Glomerular visceral epithelial cell (primary cell): ENCODE results near the gene CYP26A1.

ENCODE experiments used
- DNase-seq: peaks from one replicate; pipeline ENCODE4 v3.0.0-alpha.2; 2016; ENCODE audit errors: extremely low spot score

Gene CYP26A1

DNA sequence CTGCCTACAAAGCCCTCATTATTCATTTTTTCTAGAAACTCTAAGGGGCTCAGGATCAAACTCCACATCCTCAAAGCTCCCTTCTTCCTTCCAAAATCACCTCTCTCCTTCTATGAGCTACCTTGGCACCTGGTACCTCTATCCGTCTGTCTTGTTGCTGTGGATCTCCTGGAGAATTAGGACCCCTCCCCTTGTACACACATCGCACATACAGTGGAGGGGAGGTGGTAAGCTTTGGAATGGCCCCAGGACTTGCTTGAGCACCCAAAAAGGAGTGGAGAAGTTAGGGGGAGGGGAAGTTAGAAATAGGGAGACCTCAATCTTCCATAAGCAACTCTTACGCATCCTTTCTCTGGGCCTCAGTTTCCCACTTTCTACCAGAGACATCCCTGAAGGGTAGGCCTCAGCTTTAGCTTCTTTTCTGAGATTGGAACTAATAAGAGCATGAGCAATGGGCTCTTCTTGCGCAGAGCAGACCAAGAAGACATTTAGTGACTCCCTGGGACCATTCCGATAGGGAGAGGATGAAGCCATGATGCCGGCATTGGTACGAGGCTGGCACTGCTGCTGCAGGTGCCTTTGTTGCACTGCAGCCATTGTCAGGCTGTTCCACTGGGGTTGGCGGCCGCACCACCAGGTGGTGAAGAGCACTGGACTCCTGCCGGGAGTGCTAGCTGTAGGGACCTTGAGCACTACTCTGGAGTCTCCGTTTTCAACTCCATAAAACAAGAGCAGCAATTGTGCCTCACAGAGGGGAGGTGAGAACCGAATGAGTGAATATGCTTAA, 8.6 kb upstream of the CYP26A1 start:
- DNase-seq, result no peak

DNA sequence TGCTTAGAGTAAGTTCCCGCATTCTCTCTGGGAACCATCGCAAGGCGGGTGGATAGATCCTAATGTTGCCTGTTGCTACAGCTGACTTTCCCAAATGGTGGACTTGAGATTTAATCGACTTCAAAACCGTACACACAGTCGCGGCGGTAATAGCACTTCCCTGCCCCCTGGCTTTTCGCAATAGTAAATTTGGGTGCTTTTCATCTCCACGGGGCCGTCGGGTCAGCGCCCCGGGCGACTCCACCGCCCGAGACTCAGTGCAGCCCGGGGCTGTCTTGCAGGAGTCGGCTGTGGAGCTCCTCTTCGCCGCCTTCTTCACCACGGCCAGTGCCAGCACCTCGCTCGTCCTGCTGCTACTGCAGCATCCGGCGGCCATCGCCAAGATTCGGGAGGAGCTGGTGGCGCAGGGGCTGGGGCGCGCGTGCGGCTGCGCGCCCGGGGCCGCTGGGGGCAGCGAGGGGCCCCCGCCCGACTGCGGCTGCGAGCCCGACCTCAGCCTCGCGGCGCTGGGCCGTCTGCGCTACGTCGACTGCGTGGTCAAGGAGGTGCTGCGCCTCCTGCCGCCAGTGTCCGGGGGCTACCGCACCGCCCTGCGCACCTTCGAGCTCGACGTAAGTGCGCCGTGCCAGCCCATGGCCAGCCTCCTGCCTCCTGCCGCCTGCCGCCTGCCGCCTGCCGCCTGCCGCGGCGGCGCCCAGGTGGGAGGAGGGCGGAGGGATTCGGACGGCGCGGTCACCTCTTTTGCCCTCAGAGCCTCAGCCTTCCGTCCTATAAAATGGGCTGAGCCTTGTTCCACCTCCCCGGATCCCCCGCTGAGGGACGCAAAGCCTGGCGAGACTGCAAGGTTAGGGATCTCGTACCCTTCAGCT, 7.8 kb upstream of the CYP26A1 start:
- no peak for DNase-seq

DNA sequence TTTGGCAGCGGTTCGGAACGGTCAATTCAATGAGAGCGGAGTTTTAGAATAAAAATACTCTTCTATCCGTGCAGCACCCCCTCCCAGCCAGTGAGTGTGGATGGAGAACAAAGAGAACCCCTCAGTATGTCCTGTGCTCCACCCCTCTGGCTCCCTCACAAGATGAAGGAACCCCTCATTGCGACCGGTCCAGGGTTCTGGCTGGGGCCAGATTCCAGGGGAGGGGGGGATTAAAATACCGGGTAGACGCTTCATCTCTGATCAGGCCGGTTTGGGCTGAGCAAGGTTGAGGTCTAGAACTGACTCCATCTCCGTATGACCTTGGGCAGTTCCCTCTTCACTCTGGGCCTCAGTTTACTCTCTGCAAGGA, 7.2 kb upstream of the CYP26A1 start:
- DNase-seq, result no peak

DNA sequence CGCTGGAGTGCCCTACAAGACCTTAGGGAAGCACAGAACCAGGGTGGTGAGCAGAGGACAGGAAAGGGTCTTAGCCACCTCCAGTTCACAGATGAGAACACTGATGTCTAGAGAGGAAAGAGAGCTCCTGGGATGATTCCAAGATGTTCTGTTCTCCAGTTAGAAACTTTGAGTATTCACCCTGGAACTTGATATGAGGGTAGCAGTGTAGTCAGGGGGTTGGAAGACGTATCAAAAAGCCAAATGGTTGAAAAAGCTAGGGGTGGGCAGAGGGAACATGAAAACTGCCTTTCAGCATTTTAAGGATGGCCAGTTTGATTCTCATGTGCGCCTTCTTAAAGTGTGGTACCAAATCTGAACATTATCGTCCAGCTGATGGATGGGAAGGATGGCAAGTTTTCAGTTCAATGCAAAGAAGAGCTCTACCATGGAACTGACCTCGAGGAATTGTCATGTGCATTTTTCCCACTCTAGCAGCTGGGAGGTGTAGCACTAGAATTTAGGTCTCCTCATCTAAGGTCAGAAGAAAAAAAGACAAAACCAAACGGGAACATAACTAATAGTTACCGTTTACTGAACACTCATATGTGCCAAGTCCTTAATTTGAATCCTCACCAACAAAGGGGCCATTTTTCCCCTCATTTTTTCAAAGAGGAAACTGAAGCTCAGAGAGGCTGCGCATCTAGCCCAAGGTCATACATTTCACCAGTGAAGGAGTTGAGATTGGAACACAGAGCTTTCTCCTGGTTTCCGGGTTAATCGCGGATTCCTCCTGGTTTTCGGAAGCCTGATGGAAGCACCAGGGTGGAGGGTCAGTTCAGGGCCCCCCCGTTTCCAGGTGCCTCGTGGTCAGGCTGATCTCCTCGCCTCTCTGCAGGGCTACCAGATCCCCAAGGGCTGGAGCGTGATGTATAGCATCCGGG, 6.0 kb upstream of the CYP26A1 start:
- no peak for DNase-seq

DNA sequence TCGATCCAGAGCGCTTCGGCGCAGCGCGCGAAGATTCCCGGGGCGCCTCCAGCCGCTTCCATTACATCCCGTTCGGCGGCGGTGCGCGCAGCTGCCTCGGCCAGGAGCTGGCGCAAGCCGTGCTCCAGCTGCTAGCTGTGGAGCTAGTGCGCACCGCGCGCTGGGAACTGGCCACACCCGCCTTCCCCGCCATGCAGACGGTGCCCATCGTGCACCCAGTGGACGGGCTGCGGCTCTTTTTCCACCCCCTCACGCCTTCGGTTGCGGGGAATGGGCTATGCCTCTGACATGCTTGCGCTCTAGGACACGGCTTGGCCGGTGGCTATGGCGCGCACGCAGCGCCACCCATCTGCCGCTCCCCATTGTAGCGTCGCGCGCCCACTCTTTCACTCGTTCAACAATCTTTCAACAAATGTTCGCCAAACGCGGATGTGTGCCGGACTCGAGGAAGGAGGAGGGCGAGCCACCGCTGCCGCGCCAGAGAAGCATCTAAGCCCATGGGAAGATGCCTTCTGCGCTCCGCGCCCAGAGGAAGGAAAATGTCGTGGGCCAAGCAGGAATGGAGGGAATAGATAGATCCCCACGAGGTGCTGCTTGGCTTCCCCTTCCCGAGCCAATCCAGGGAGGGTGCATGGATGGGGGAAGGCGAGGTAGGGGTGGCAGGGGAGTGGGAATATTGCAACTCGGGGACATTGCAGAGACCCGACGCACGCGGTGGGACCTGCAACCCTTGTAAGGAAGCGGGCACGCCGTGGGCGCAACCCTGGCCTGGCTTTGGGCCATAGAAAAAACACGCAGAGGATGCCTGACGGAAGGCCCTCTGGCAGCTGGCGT, 5.1 kb upstream of the CYP26A1 start:
- DNase-seq, result peak; percentile 51

DNA sequence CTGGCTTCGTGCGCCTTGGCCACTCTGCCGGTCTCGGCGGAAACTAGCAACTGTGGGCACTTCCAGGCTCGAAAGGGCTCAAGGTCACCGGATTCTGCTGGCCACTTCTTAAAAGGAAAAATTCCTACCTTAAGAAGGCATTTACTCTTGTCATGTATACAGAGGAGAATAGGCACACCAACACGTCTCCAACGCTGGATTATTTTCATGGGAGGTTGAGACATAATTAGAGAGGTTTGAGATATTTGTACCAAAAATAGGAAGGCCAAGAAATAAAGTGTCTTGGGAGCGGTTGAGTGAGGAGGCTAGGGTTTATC, 4.5 kb upstream of the CYP26A1 start:
- no peak for DNase-seq

DNA sequence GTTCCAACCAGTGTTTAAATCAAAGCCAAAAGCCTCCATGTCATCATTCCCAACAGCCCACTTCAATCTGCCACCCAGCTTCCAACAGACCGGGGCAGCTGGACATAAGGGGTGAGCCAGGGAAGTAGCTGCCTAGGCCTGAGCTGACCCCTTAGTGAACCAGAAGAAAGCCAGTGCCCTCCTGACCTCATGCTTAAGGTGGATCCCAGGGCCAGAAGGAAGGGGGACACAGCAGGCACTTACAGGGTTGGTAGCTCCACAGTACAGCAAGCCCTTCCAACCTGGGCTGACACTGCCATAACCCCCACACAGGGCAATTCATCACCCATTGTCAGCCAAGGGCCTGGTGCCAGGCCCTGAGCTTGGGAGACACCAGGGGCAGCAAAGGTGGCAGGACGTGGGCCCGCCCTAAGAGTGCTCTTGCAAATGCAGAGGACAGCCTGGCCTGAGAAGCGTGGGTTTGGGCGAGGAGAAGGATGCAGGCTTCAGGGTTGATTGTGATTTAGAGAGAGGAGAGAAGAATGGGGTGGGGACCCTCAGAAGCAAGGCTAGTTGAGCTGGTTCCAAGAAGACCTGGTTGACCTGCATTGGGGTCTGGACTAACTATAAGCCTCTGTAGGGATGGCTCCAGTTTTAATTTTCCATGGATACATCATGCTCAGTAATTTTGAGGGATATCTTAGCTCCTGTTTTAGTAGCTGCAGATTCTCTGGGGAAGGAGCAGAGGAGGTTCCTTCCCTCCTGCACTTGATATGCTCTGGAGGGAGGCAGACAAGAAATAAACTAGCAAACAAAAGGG, 3.1 kb upstream of the CYP26A1 start:
- no peak for DNase-seq

DNA sequence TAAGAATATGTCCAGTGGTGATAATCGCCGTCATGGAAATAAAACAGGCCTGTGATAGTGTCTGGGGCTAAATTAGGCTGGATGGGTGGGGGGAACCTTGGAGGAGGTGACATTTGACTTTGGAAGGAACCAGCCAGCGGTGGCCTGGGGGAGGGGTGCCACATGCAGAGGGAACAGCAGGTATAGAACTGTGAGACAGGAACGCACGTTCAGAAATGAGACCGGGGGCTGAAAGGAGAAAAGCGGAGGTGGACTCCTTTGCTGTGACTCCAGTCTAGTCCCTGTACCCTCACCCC, 2.6 kb upstream of the CYP26A1 start:
- no peak for DNase-seq

DNA sequence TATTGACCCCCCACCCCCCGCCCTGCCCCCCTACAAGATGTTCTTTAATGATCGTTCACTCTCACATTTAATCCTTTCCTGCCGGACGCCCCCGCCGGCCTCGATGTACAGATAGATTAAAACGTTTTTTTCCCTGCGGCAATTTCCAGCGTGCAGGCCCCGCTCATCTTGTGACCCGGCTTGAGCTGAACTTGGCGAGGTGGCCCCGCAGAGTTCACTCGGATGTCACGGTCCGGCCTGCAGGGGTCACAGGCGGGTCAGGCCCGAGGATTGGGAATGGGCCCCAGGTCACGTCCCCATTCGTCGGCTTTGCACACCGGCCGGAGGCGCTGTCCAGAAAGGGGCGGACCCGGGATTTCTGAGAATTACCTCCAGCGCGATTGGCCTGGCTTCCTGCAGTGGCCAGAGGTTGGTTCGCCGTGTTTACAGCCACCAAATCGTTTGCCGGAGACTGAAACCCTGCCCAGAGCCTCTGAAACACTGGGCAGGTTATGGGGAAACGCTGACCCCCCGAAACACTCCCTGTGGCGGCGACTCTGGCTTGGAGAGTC, 1.9 kb upstream of the CYP26A1 start:
- peak; percentile 42 for DNase-seq

DNA sequence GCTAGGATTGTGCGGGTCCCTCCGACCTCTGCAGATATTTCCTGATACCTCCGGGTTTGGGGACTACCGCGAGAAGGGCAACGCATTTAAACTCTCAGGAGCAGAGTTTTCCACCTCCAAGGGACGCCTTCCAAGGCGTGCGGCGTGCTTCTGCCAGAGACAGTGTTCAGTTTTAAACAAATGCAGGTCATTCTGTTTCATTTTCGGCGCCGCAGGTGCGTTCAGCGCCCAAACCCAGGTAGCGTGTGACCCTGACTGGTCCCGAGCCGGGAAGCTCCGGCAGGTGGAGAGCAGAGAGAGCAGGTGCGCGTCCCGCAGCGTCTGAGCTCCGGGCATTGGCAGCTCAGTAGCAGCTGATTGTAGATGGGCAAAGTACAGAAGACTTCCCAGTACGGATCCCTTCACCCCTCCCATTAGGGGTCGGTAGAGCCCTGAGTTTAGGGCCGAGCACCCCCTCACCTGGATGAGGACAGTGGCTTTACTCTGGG, 1.4 kb upstream of the CYP26A1 start:
- DNase-seq, result no peak

DNA sequence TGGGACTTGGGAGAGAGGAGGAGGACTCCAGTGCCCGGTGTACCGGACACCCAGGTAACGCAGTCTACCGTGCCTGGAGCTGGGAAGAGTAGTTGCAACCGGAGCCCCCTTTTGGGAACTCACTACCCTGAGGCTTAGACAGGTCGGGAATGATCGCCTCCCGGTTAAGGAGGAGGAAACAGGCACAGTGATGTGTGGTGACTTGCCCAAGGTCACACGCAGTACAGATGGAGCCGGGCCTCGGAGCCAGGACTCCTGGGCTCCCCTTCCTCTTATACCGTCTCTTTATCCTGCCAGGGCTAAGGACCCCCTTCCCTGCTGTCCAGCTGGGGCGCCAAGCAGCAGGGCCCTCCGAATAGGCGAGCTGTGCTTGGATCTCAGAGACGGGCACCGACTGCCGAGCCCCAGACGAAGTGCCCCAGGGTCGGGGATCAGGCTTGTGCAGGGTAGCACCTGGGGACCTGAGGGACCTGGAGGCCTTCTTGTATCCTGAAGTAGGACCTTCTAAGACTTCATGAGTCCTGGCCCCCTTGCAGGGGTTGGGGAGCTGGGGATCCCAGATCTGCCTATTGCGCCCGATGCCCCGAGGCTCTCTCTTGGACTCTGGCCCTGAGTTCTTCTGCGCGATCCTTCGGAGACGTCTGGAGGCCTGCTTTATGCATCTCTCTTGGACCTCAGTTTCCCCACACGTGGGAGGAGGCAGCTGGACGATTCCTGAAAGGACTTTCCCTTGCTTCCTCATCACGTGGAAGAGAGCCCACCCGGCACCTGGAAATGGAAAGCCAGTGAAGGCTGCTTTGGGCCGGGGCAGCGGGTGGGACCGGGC, 767 bp upstream of the CYP26A1 start:
- DNase-seq, result no peak

DNA sequence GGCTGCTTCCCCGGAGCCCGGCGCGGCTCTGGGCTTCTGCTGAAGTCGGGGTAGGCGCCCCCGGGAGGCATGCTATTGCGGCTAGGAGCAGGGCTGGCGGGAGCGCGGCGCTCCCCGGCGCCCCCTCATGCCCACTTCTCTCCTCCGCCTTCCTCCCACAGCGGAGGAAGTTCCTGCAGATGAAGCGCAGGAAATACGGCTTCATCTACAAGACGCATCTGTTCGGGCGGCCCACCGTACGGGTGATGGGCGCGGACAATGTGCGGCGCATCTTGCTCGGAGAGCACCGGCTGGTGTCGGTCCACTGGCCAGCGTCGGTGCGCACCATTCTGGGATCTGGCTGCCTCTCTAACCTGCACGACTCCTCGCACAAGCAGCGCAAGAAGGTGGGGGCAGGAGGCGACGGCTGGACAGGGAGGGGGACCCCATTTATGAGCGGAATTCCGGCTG, 479 bp downstream of the CYP26A1 start:
- no peak for DNase-seq

DNA sequence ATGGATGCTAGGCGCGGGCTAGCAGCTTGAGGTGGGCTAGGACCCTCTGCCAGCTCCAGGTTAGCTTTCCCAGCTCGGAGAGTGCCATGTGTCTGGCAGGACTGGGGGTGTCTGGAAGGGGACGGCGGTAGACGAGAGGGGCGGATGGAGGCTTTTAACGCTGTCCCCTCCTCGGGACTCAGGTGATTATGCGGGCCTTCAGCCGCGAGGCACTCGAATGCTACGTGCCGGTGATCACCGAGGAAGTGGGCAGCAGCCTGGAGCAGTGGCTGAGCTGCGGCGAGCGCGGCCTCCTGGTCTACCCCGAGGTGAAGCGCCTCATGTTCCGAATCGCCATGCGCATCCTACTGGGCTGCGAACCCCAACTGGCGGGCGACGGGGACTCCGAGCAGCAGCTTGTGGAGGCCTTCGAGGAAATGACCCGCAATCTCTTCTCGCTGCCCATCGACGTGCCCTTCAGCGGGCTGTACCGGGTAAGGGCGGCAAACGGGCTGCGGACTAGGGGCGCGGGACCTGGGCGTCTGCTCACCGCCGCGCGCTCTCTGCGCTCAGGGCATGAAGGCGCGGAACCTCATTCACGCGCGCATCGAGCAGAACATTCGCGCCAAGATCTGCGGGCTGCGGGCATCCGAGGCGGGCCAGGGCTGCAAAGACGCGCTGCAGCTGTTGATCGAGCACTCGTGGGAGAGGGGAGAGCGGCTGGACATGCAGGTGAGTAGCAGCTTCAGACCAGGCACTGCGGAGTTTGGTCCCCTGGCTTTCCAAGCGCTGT, 1.1 kb downstream of the CYP26A1 start:
- no peak for DNase-seq

DNA sequence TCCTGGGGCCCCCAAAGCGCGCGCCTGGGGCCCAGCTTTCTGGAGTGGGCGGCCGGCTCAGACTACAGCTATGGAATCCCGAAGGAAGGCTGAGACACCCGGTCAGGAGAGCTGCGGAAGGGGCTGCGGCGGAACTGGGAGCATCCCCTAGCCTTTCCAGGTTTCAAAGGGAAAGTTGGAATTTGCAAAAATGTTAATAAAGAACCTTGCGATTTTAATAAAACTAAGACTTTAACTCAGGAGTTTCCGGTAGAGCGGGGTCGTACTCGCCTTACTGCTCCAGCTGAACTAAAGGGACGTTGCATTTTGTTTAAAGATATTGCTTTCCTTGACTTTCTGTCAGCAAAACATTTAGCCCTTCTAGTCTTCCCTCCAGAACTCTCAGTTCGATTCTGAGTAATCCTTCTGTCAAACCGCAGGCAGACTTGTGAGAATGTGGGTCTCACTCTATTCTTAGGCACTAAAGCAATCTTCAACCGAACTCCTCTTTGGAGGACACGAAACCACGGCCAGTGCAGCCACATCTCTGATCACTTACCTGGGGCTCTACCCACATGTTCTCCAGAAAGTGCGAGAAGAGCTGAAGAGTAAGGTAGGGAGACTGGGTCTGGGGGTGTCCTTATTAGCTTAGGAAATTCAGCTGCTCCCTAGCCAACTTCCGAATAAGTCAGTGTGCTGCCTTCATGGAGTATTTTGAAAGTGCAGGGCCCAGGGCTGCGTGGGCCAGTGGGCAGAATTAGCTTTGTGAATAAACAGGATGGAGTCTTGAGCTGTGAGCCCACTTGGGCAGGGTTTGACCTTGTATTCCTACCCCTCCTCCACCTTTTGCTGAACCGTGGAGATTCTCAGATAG, 1.9 kb downstream of the CYP26A1 start:
- DNase-seq, result no peak

DNA sequence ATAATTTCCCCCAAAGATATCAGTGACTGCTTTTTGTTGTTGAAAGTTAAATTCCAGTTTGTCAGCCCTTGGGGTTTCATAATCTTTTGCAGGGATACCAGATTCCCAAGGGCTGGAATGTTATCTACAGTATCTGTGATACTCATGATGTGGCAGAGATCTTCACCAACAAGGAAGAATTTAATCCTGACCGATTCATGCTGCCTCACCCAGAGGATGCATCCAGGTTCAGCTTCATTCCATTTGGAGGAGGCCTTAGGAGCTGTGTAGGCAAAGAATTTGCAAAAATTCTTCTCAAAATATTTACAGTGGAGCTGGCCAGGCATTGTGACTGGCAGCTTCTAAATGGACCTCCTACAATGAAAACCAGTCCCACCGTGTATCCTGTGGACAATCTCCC, 3.2 kb downstream of the CYP26A1 start:
- no peak for DNase-seq

DNA sequence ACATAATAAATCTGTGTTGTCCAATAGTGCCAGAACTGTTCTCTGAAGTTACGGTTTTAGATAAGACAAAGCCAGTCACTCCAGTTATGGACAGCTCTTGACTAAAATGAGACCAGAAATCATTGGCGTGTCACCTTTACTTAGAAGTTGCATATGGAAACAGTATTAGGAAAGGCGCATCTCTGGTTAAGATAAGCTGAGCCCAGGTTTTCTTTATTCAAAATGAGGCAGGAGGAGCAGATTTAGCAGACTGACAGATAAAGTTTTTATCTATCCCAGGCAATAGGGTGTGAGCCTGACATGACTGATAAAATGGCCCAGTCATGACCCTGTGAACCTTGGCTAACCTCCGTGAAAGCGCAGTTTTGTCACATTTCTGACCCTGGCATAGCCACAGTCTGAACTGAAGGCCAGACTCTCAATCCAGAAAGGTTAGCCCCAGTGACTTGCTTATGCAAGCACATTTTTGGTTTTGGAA, 4.2 kb downstream of the CYP26A1 start:
- no peak for DNase-seq

DNA sequence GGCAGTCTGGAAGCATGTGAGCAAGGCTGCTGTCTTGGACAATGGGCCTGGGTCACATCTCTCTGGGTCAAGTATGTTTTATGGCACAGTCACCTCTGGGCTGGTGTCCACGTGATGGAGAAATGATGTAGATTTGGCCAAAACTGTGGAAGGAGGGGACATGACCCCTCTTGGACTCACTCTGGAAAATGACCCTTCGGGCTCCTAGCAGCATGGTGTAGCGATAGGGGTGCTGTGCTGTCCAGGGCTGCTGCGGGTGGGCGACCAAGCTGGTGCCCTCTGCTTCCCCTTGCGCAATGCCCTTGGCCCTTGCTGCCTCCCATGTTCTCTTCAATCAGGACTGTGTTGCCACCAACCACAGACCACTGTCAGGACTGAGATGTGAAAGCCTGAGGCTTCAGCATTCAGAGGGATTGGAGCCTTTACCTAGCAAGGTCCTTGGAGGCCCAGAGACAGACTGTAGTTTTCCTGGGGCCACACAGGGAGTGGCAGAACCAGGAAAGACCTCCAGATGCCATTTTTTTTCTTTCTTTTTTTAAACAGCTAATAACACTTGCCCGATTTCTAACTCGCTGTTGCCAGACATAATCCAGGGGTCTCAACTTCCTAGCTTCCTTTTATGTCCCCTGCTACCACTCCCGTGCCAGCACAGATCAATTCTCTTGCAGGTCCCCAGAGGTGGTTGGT, 6.1 kb downstream of the CYP26A1 start:
- DNase-seq, result no peak
